Keratinocyte (primary cell): ENCODE results near the gene TNS2. TPM values are rescaled to one million over a fixed set of nuclear protein-coding genes. Genes with fewer than 3 reads are reported as not detected.

ENCODE experiments used
- DNase-seq: peaks from one replicate; pipeline ENCODE4 v3.0.0-alpha.2; 2011; ENCODE audit warnings: low read depth, missing footprints, low spot score
- FAIRE-seq: peaks from 2 replicates; lab custom pipeline; 2011; peaks lifted over from hg19 to GRCh38; lab: Jason Lieb, UNC
- H2AFZ ChIP-seq: 2 replicates; pipeline ENCODE4 v1.6.0; 2012; ENCODE audit warnings: low read length, control low read depth, inconsistent platforms; ENCODE audit not compliant: control insufficient read depth
- H3K27ac ChIP-seq: 2 replicates; pipeline ENCODE4 v1.5.1; 2011; ENCODE audit warnings: low read length; ENCODE audit not compliant: control insufficient read depth, insufficient read depth
- H3K27me3 ChIP-seq: 3 replicates; pipeline ENCODE4 v1.6.0; 2011; ENCODE audit warnings: low read length; ENCODE audit not compliant: control insufficient read depth, insufficient read depth; ENCODE audit errors: extremely low read depth
- H3K36me3 ChIP-seq, 2 experiments: 2 replicates in 1 of 2; 3 replicates in 1 of 2; pipeline ENCODE4 v1.5.1; 2011; ENCODE audit warnings: low read length in 2 of 2, mild to moderate bottlenecking in 1 of 2; ENCODE audit not compliant: control insufficient read depth in 2 of 2, insufficient read depth in 2 of 2; ENCODE audit errors: extremely low read depth in 1 of 2
- H3K4me1 ChIP-seq: 3 replicates; pipeline ENCODE4 v1.5.1; 2011; ENCODE audit warnings: low read length; ENCODE audit not compliant: control insufficient read depth, insufficient read depth; ENCODE audit errors: extremely low read depth
- H3K4me2 ChIP-seq: 3 replicates; pipeline ENCODE4 v1.6.0; 2011; ENCODE audit warnings: low read depth, low read length; ENCODE audit not compliant: control insufficient read depth, insufficient read depth; ENCODE audit errors: extremely low read depth
- H3K4me3 ChIP-seq, 3 experiments: fragments of 200-600 bp in 1 of 3; sonication (generic) in 1 of 3; 2 replicates in 2 of 3; 3 replicates in 1 of 3; pipeline ENCODE4 v1.5.1; 2011 to 2016; ENCODE audit warnings: low read length in 3 of 3, mild to moderate bottlenecking in 3 of 3, control low read depth in 2 of 3, inconsistent platforms in 1 of 3, low read depth in 1 of 3, mixed read lengths in 1 of 3, mixed run types in 1 of 3, moderate library complexity in 1 of 3; ENCODE audit not compliant: control insufficient read depth in 2 of 3, insufficient read depth in 2 of 3; ENCODE audit errors: extremely low read depth in 1 of 3
- H3K79me2 ChIP-seq: 2 replicates; pipeline ENCODE4 v1.6.0; 2012; ENCODE audit warnings: low read length; ENCODE audit not compliant: control insufficient read depth, insufficient read depth
- H3K9ac ChIP-seq: 3 replicates; pipeline ENCODE4 v1.6.0; 2011; ENCODE audit warnings: low read length; ENCODE audit not compliant: control insufficient read depth, insufficient read depth; ENCODE audit errors: extremely low read depth
- H3K9me1 ChIP-seq: 3 replicates; pipeline ENCODE4 v1.6.0; 2011; ENCODE audit warnings: low read length; ENCODE audit not compliant: control insufficient read depth, insufficient read depth; ENCODE audit errors: extremely low read depth
- H3K9me3 ChIP-seq: 2 replicates; pipeline ENCODE4 v1.5.1; 2012; ENCODE audit warnings: low read depth, low read length; ENCODE audit not compliant: control insufficient read depth
- H4K20me1 ChIP-seq: 3 replicates; pipeline ENCODE4 v1.6.0; 2011; ENCODE audit warnings: low read length; ENCODE audit not compliant: control insufficient read depth, insufficient read depth; ENCODE audit errors: extremely low read depth
- EZH2 ChIP-seq: IDR thresholded peaks from one replicate; pipeline ENCODE4 v1.6.1; 2012; ENCODE audit warnings: inconsistent platforms, mild to moderate bottlenecking, low read length, moderate library complexity
- dilution Hi-C: fragments of 300-500 bp; cut with MboI; formaldehyde crosslinking; loops from one replicate; pipeline ENCODE4 v1.7.0; 2020; ENCODE audit warnings: low sequenced_read_pairs; ENCODE audit not compliant: extremely low pct_ligation_motif_present
- polyA plus RNA-seq, 5 experiments: library from polyadenylated mRNA; depleted of rRNA in 3 of 5; stranded (reverse) in 3 of 5; stranded (forward) in 1 of 5; unstranded in 1 of 5; fragments of >200 nt; gene quantifications; 1 replicate in 1 of 5; 2 replicates in 3 of 5; 3 replicates in 1 of 5; pipeline versions ENCODE4 v1.2.1 to v1.2.3, GENCODE V29; 2011 to 2012; ENCODE audit warnings: missing spikeins in 2 of 5, low read depth in 1 of 5, low replicate concordance in 1 of 5
- TF ChIP-seq, protein P1 (sequence below), 3 experiments: IDR thresholded peaks in 1 of 3; conservative IDR thresholded peaks in 1 of 3; optimal IDR thresholded peaks in 1 of 3; 2 replicates in 2 of 3; 3 replicates in 1 of 3; pipeline versions ENCODE3 to v1.5.1; 2011; ENCODE audit warnings: low read length in 3 of 3, mild to moderate bottlenecking in 3 of 3, moderate library complexity in 2 of 3, control low read depth in 1 of 3, inconsistent platforms in 1 of 3; ENCODE audit not compliant: insufficient read depth in 2 of 3; ENCODE audit errors: extremely low read depth in 1 of 3

The TNS2 gene
- polyA plus RNA-seq, 1 donor (not counting 4 experiments of a cell fraction or from before 2014, with no cell fraction given): 0.80 TPM

- dilution Hi-C loops: no loop called here
- TF ChIP-seq, protein P1, sequence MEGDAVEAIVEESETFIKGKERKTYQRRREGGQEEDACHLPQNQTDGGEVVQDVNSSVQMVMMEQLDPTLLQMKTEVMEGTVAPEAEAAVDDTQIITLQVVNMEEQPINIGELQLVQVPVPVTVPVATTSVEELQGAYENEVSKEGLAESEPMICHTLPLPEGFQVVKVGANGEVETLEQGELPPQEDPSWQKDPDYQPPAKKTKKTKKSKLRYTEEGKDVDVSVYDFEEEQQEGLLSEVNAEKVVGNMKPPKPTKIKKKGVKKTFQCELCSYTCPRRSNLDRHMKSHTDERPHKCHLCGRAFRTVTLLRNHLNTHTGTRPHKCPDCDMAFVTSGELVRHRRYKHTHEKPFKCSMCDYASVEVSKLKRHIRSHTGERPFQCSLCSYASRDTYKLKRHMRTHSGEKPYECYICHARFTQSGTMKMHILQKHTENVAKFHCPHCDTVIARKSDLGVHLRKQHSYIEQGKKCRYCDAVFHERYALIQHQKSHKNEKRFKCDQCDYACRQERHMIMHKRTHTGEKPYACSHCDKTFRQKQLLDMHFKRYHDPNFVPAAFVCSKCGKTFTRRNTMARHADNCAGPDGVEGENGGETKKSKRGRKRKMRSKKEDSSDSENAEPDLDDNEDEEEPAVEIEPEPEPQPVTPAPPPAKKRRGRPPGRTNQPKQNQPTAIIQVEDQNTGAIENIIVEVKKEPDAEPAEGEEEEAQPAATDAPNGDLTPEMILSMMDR (optimal IDR thresholded peaks at IDR 0.05 in 1 of 3, IDR thresholded peaks at IDR 0.05 in 1 of 3, conservative IDR thresholded peaks at IDR 0.05 in 1 of 3; ENCODE audit: extremely low read depth in 1 of 3, insufficient read depth in 2 of 3, low read length in 3 of 3): peak in 1 of 3 experiments; percentile 7
- no peak for TF ChIP-seq EZH2
- Histone ChIP-seq H3K4me2 (peak within 1 kb of the TSS; percentile 93), H4K20me1 (peaks cover 14% of the 10 kb centered on the region), H3K4me3 (peak within 1 kb of the TSS; percentile 90 to 99 (median 96)), H3K9me3 (no peaks in the 10 kb centered on the region), H3K9me1 (no peaks in the 10 kb centered on the region), H3K27ac (peak within 1 kb of the TSS; percentile 99), H2AFZ (peak within 1 kb of the TSS; percentile 81), H3K36me3 (peaks cover 0 to 18% of the 10 kb centered on the region in 2 experiments), H3K9ac (peak within 1 kb of the TSS; percentile 100), H3K79me2 (peaks cover 51% of the 10 kb centered on the region), H3K4me1 (peaks cover 40% of the 10 kb centered on the region), H3K27me3 (no peaks in the 10 kb centered on the region)
- FAIRE-seq: peak; percentile 79
- peak; percentile 97 for DNase-seq
These were observed 43.7 kb upstream of the TNS2 start, which contains the start of gene EIF4B for GRCh38 chr12:53005986-53006809. Gene EIF4B (plus strand): TSS chr12:53006456. CDS start chr12:53006484, 28 bp downstream.

DNA sequence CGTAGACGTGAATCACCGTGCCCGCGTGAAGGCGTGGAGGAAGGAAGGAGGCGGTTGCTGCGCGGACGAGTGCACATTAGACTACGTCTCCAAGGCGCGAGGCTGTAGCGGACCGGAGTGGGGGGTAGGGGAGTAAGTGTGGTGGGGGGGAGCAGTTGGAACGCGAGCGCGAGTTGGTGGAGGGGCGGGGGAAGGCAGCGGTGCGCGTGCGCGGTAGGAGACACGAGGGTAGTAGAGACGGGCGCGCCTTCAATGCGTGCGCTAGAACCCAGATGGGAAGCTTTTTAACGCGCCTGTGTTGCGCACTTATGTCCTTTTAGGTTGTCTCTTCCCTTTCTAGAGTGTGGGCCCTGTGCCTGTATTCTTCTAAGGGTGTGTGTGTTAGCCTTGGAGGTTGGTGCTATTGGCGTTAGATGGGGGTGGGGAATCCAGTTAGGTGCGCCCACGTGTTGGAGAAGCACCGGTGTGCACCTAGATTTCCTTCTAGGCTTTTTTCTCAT lies 43.0 kb upstream of the TNS2 start:
- no peaks in the 10 kb centered on the region for H3K27me3 ChIP-seq
- DNase-seq (peak; percentile 59), FAIRE-seq (no peak)
- H3K9me3 ChIP-seq: no peaks in the 10 kb centered on the region
- TF ChIP-seq, protein P1 (optimal IDR thresholded peaks at IDR 0.05 in 1 of 3, IDR thresholded peaks at IDR 0.05 in 1 of 3, conservative IDR thresholded peaks at IDR 0.05 in 1 of 3; ENCODE audit: extremely low read depth in 1 of 3, insufficient read depth in 2 of 3, low read length in 3 of 3): no peak
- TF ChIP-seq EZH2: no peak
- peaks cover 0 to 18% of the 10 kb centered on the region in 2 experiments for H3K36me3 ChIP-seq
- dilution Hi-C loops: no loop called here
- peak overlapping the region; percentile 66 for H2AFZ ChIP-seq
- H3K27ac ChIP-seq: peak overlapping the region; percentile 99
- no peaks in the 10 kb centered on the region for H3K9me1 ChIP-seq
- H3K4me1 ChIP-seq: peaks cover 40% of the 10 kb centered on the region
- peak overlapping the region; percentile 93 for H3K4me2 ChIP-seq
- H3K9ac ChIP-seq: peak overlapping the region; percentile 100
- peak overlapping the region; percentile 90 to 99 (median 96) for H3K4me3 ChIP-seq
- peaks cover 58% of the 10 kb centered on the region for H3K79me2 ChIP-seq
- H4K20me1 ChIP-seq: peaks cover 14% of the 10 kb centered on the region
